Dermis microvascular lymphatic vessel endothelial cell (primary cell): ENCODE measurements around the gene TTC21B. TPM values are rescaled to one million over a fixed set of nuclear protein-coding genes. Genes with fewer than 3 reads are reported as not detected.

Source experiments
- DNase-seq, 2 donors: peaks; one replicate each; pipeline versions ENCODE4 v3.0.0 to v3.0.0-alpha.2; 2010; ENCODE audit warnings: low read depth in 2 of 2
- total RNA-seq: library from RNA; depleted of rRNA; stranded (reverse); fragments of >200 nt; gene quantifications from 2 replicates; pipeline ENCODE4 v1.2.1, GENCODE V29; 2014

Gene TTC21B
- total RNA-seq, 1 donor from 2014 or later = 20.9 TPM

DNA sequence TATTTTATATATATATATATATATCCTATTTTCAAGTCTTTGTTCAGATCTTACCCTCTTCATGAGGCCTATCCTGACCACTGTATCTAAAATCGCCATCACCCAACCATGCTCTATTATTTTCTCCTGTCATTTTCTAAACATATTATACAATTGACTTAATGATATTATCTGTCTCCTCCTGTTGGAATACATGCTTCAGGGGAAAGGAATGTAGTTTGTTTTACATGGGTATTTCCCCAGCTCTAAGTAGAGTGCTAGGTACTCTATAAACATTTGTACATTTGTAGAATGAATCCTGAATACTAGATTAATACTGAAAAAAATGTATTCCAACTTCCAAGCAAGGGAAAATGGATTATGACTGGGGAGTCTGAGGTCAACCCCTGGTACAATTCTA lies 26.2 kb downstream of the TTC21B start:
- peak in 1 of 2 donors; percentile 21 for DNase-seq

DNA sequence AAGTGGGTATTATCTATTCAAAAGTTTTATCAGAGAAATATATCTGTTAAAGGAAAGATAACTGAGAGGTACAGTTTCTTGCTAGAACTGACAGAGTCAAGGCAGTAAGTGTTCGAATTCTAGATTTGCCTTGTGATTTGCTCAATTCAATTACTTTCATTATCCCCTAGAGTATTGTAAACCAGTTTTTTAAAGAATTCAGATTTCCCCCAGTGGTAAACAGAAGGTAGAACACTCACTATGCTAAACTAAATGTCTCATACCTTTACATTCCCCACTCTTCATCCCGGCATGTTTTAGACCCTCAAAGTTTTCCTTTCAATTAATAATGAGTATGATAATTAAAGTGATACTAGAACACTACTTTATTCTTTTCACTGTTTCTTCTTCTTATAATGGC lies 28.6 kb downstream of the TTC21B start:
- DNase-seq = no peak

DNA sequence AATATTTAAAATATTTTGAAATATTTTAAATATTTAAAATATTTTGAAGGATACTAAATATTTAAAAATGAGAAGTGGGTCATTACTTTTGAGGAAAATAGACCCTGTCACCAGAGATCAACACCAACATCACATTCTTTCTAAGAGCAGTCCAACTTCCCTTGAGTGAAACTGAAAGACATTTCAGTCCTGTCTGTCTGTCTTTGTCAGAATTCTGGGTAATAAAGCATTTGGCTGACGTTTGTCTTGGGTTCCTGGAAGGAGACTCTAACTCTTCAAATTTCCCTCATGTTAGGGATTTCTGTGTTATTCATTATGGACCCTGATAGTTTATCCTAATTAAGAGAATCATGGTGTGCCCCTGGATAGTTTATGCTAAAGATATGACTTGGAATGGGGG lies 32.8 kb downstream of the TTC21B start:
- DNase-seq = no peak

DNA sequence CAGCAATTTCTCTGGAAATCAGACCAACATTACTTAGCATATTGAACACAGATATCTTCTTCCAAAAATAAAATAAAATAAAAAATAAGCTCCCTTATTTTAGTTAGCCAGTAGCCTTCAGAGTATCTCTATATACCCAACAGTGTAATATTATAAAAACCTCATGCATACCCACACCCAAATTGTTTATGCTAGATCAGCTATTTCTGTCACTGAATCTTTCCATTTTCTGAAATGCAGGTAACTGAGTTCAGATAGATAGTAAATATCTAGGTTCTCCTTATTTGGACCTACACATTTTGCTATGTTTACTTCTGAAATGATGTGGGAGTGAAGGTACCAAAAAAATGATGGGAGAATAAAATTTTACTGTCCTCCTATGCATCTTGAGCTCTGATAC lies 39.9 kb downstream of the TTC21B start:
- DNase-seq = no peak

DNA sequence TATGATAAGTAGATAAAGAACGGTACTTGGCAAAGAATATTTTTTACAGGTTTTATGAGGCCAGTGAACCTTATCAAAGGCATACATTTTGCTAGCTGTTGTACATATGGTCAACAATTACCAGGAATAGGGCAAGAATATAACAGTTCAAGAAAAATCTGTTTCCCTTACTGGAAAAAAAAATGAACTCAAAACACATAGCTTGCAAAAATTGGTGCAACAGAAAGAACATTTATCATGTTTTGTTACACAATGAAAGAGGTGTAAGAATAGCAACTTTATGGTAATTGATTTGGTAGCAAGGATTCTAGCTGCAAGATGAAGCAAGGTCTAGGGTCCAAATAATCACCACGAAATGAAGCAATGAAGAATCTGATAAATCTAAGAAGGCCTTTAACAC lies 41.6 kb downstream of the TTC21B start:
- no peak for DNase-seq

DNA sequence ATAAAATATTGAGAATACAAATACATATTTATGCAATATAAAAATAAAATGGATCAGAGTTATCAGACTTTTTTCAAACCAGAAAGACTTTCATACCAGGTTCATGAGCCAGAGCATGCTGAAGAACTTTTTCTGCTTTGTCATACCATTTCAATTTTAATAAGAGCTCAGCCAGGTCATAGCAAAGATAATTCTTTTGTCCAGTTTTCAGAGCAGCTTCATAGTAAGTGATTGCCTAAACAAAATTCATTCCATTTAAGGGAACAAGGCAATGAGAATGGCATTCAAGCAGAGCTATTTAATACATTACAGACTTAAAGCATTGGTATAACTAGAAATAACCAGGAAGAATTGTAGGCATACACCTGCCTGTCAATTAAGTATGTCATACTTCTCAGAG lies 42.3 kb downstream of the TTC21B start:
- no peak for DNase-seq

DNA sequence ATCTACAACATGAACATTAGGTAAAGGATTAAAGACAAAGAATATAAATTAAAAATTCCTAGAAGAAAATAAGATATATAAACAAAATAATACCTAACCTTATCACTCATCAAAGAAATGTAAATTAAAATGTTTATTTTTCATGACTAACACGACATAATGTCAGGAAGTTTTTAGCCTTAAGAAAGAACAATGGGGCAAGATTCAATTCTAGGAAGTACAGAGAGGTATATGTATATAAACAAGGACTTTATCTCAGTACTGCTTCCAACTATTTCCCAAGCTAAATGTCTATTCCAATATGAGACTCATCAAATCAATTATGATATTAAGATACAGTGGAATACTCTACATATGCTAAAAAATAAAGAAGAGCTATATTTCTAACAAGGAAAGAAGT lies 44.1 kb downstream of the TTC21B start:
- DNase-seq = peak in 1 of 2 donors; percentile 68

DNA sequence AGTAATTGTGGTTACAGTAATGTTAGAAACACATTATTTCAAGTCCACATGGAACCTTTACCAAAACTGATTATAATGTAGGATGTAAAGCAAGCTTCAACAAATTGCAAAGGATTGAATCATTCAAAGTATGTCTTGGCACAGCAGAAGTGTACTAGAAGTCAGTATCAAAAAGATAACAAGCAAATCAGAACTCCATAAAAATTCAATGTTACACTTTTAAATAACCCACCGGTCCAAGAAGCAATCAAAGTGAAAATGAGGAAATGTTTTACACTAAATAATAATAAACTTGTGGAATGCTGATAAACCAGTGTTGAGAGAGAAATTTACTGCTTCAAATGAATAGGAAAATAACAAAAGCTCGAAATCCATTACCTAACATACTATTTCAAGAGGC lies 47.7 kb downstream of the TTC21B start:
- peak in 1 of 2 donors; percentile 41 for DNase-seq

DNA sequence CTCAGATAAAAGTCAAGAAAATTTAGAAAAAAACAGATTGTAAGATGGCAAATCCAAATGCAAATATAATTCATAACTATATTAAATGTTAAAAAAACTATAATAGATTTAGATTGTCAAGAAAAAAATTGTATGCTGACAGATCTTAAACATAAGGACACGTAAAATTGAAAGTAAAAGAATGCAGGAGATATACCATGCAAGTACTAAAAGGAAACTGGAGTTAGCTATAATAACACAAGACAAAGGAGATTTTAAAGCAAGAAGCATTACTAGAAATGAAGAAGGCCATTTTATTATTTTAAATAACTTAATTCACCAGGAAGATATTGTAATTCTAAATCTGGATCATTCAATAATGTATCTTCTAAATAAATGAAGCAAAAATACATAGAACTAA lies 48.3 kb downstream of the TTC21B start:
- no peak for DNase-seq

DNA sequence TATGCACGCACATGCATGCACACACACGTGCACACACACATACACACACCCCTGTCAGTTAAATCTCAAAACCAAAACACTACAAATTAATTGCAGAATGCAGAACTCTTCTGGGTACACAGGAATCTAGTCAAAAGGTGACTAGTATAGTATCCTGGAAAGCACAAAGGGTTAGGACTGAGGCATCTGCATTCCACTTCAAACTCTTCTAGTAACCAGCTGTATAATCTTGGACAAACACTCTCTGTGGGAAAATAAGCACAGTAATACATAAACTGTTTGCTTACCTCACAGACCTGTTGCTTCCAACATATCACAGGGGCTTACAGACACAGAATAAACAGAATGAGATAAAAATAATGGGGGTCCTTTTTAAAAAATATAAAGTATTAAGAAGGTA lies 49.1 kb downstream of the TTC21B start:
- DNase-seq = no peak

DNA sequence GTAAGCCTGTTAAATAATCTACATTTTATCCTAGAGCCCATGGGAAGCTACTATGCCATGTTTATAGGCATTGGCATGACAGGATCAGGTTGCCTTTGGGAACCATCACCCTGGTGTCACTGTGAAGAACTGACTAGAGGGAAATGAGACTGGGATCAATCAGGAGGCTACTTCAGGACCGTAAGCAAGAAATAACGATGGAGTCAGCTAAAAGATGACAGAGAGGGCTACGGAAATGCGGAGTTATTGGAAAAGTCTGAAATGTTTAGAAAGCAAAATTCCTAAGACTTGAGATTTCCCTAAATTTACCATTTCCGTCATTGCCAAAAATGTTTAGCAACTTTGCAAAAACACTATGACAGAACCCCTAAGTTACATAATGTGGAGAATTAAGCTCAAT lies 50.2 kb downstream of the TTC21B start:
- DNase-seq = no peak

DNA sequence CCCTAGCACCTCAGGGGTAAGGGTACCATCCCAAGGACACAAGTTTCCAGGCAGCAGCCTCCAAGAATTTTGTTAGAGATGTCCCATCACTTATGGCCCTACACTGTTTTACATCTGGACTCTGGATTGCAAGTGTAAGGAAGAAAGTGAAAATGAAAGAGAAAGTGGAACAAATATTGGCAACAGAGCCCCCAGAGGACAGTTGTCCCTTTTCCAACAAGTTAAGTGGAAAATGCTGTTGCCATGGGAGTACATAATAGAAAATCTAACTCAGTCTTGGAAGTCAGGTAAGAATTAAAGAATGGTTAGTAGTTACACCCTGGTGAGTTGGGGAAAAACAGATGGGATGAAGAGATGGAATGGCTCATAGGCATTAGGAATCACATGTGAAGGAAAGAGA lies 50.6 kb downstream of the TTC21B start:
- DNase-seq = peak; percentile 23 to 76

DNA sequence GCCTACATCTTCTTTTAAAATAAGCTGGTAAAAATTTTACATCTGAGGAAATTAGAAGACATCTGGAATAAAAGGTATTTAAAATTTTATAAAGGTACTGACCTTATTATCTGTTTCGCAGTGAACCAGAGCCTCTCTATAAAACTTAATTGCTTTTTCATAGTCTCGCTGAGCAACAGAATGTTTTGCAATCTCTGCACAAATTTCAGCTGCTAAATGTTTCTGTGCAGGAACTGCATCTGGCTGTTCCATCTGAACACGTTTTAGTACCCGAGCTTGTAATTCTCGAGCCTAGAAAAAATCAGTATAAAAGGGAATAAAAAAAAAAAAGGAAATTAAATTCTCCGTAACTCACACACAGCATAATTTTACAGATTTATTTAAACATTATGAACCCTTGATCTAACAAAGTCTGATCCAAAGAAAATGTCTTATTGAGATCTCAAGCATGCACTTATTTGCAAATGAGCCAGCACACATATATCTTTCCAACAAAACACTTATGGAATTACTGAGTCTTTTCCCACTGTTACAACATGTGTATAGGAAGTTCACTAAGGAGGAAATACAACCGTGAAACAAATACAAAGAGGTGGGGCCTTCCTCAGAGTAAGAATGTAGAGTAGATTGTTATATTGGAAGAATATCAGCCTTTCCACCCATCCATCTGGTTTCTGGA lies 51.8 kb downstream of the TTC21B start:
- no peak for DNase-seq

DNA sequence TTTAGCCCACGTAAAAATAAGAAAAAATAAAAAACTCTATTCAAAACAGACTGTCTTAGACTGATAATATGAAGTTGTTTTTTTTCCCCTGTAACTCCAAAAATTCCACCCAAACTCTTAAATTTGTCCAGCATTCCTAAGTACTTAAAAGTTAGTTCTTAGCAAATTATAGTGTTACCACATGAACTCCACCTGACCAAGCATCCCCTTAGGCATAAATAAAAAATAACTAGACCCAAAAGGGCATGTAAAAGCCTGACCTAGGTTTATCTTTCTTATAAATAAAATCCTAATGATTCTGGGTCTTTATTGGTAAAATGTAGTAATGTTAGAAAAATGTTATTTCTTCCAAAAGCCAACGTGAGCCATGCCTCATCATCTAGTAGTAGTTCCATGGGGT lies 54.3 kb downstream of the TTC21B start:
- no peak for DNase-seq

DNA sequence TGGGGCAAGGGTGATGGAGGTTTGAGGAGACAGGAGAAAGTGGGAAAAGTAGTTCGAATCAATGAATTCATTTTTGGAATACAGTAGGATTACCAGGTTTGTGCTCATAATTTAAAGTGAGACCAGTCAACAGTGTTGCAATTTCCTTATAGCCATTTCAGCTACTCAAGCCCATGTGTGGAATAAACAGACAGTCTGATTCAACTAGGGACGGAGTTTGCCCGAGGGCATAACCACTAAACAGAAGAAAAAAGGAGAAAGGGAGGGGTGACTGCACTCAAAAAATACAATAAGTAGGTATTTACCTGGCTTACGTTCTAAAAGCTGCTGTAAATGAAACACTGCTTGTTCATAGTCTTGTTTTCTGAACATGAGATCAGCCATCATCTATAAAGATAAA lies 55.2 kb downstream of the TTC21B start:
- no peak for DNase-seq

DNA sequence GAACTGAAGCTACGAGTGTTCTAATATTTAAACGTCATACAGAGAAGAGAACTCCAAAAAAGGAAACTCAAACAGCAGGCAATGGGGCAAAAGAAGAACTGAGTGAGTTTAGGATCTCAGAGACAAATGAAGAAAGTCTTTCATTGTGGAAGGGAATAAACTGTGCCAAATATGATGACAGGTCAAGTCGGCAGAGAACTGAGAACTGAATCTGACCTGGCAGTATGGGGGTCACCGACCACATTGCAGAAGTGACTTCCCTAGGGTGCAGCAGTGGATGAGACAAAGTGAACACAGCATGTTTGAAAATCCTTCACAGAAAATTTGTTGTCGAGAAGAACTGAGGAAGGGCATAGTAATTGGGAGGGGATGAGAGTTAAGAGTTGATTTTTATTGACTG lies 55.9 kb downstream of the TTC21B start:
- DNase-seq = peak; percentile 47 to 85

DNA sequence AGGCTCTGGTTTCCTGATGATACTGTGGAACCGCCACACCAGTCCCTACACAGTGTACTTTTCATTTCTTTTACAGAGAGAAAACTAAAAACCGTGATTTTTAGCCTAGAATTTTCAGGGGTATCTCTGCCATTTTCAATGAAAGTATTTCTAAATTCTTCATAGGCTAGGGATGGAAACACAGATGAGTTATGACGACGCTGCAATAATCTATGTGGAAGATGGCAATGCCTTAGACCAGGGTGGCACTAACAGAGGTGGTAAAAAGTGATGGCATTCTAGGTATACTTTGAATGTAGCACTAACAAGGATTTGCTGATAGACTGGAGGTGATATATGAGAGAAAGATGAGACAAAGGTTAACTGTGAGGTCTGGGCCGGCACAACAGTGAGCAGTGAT lies 56.5 kb downstream of the TTC21B start:
- no peak for DNase-seq

DNA sequence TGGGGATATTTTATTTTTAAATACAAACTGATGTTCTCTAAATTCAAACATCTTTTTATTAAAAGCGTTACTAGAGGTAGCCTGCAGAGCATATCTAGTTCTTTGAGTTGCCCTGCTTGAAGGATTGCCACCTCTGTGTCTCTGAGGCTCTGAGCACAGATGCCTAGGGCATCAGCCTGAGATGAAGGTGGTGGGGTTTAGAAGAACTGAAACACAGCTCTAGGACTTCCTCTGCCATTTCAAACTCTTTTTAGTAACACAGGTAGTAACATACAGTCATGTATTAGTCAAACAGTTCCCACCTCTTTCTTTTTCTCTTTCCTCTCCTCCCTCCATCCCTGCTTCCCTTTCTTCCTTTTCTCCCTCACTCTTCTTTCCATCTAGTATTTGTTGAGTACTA lies 57.6 kb downstream of the TTC21B start:
- no peak for DNase-seq

DNA sequence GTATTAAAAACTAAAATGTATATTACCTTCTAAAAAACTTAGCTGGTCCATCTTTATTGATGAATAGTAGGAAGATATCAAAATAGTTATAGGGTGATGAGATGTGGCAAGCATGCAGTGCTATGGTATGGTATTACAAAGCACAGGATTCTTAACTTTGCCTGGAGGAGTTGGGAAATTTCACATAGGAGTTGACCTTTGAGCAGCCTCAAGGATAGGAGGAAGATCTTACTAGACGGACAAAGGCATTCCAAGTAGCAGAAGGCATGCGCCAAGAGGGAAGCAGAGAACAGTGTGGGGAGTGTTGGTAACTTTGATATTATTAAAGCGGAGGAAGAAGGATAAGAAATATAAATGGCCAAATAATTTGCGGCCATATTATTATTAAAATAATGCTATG lies 60.0 kb downstream of the TTC21B start:
- DNase-seq = no peak

DNA sequence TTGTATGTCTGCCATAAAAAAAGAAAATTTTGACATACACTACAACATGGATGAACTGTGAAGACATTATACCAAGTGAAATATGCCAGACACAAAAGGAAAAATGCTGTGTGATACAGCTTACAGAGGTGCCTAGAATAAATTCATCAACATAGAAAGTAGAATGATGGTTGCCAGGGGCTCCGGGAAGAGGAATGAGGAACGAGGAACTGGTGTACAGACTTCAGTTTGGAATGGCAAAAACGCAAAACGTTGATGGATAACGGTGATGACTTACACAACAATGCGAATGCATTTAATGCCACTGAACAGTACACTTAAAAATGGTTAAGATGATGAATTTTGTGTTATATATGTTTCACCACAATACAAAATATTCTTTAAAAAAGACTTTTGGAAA lies 61.0 kb downstream of the TTC21B start:
- DNase-seq = no peak

DNA sequence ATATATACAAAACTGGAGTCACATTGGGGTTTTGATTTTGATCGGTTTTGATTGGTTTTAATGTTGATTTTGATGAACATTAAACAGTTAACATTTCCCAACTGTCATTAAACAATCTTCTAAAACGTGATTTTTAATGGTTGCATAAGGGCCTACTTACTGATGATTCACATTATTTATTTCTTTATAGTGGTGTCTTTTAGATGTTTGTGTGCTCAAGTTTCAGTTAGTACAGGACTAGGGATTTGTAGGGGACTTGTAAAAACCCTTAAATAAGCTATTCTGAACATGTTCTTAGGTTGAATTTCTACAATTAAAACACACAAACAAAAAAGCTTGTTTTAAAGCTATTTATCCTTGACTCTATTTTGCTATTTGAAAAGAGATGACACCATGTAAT lies 61.6 kb downstream of the TTC21B start:
- DNase-seq = no peak

DNA sequence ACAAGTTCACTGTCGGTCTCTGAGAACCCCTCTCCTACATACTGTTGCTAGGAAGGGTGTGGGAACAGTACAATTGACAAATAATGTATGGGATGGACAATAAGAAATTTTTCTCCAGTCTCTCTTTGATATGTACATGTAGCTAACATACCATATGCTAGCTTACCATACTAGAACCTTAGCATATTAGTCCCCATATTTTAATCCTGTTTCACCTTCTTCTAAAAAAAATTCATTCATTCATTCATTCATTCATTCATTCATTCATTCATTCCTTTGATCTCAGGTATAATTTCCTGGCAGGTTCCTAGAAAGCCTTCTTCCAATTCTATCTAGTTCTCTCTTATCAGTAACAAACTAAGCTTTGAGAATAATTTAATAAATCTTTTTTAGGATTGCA lies 62.2 kb downstream of the TTC21B start:
- DNase-seq = no peak

DNA sequence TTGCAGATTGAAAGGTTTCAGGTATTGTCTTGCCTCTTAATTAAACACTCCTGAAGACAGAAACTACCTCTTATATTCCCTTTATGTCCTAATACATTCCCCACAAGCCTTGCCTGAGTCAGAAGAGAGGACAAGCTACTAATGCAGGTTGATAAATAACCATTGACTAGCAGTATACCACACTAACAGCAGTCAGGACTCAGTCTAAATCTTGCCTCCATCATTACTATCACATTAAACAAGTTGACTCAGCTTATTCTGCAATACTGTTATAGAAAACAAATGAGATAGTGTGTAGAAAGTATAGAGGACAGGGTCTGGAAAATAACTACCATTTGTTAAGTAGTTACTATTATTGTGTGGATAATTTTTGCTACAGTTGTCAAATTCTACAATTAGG lies 63.8 kb downstream of the TTC21B start:
- DNase-seq = no peak

DNA sequence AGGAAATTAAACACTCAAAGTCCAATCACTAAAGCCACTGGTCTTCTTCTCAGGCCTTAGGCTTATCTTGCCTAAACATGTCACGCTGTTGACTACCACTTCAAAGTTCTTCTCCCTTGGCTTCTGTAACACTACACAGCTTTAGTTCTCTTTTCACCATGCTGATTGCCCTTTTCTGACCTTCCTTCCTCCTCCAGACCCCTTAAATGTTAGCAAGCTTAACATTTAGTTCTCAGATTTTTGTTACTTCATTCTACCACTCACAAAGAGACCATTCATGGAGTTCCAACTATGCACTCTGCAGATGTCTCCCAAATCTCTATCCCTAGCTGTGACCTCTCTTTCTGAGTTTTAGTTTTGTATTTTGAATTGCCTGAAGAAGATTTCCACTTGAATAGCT lies 64.4 kb downstream of the TTC21B start:
- no peak for DNase-seq
